Stimulated activated CD4-positive, alpha-beta T cell treated with anti-CD3 and anti-CD28 coated beads, Interleukin-4, amount 100 ng/mL, for 24 hours (primary cell): ENCODE data around the gene OR2V2.
"Not testable (repeated sequence)": the region's sequence is repeated elsewhere in the genome, so short reads cannot be mapped to it uniquely, and the experiment has no call there.

Source experiments
- DNase-seq: peaks from one replicate; pipeline ENCODE4 v3.0.0-alpha.2; 2020

Gene OR2V2

GRCh38 chr5:181146927-181147636 lies at the start of gene OR2V2:
TSS of gene OR2V2 (plus strand) at chr5:181147586. CDS start at chr5:181154943, 7,357 bp downstream.
- not testable (repeated sequence) for DNase-seq

GRCh38 chr5:181097759-181098491 lies 49.5 kb upstream of the OR2V2 start:
- not testable (repeated sequence) for DNase-seq

- no peak for DNase-seq
These were observed 48.4 kb upstream of the OR2V2 start for GRCh38 chr5:181098762-181099601.

GRCh38 chr5:181099602-181100086 lies 47.7 kb upstream of the OR2V2 start:
- no peak for DNase-seq

- DNase-seq = no peak
These were observed 47.1 kb upstream of the OR2V2 start for GRCh38 chr5:181100121-181100875.

- not testable (repeated sequence) for DNase-seq
These were observed 46.2 kb upstream of the OR2V2 start for GRCh38 chr5:181101030-181101641.

GRCh38 chr5:181101930-181102674 lies 45.3 kb upstream of the OR2V2 start:
- not testable (repeated sequence) for DNase-seq

GRCh38 chr5:181104259-181104568 lies 43.2 kb upstream of the OR2V2 start:
- not testable (repeated sequence) for DNase-seq

GRCh38 chr5:181104606-181105390 lies 42.6 kb upstream of the OR2V2 start:
- DNase-seq = not testable (repeated sequence)

- DNase-seq = no peak
These were observed 41.9 kb upstream of the OR2V2 start for GRCh38 chr5:181105391-181106025.

- DNase-seq = no peak
These were observed 39.7 kb upstream of the OR2V2 start for GRCh38 chr5:181107699-181108098.

- no peak for DNase-seq
These were observed 38.7 kb upstream of the OR2V2 start for GRCh38 chr5:181108578-181109165.

- no peak for DNase-seq
These were observed 37.8 kb upstream of the OR2V2 start for GRCh38 chr5:181109489-181110013.

GRCh38 chr5:181111010-181111409 lies 36.4 kb upstream of the OR2V2 start:
- DNase-seq = no peak

- no peak for DNase-seq
These were observed 34.9 kb upstream of the OR2V2 start for GRCh38 chr5:181112476-181112875.

GRCh38 chr5:181113572-181113971 lies 33.8 kb upstream of the OR2V2 start:
- DNase-seq = not testable (repeated sequence)

GRCh38 chr5:181114284-181114843 lies 33.0 kb upstream of the OR2V2 start:
- no peak for DNase-seq

GRCh38 chr5:181114844-181115778 lies 32.3 kb upstream of the OR2V2 start:
- DNase-seq = no peak
